PC-3 (cell line): ENCODE results near the gene FAM107A. TPM values are rescaled to one million over a fixed set of nuclear protein-coding genes. Genes with fewer than 3 reads are reported as not detected.

Experiments
- ATAC-seq: fragments of 200-7000 bp; cut with Tn5 transposase; 2 replicates; pipeline ENCODE4 v1.9.1; 2020; ENCODE audit warnings: mild to moderate bottlenecking, moderate library complexity
- BruUV-seq: library from RNA; stranded (reverse); fragments of 400-500 nt; replicated peaks from 2 replicates; lab custom pipeline; 2021; lab: Mats Ljungman, UMichigan
- CTCF ChIA-PET: fragments of 300-600 bp; sonication (Branson Sonifier 250); formaldehyde crosslinking; loops from one replicate; lab custom pipeline; 2022; ENCODE audit warnings: antibody characterized with exemption; lab: Charles Lee
- POLR2A ChIA-PET: fragments of 300-600 bp; sonication (Branson Sonifier 250); formaldehyde crosslinking; loops from one replicate; lab custom pipeline; 2022; ENCODE audit warnings: antibody characterized with exemption; ENCODE audit not compliant: unreplicated experiment; lab: Charles Lee
- DNase-seq: peaks from one replicate; pipeline ENCODE4 v3.0.0-alpha.2; 2015
- H2AFZ ChIP-seq: fragments of 300-600 bp; sonication (generic); 2 replicates; pipeline ENCODE4 v1.6.0; 2016; ENCODE audit warnings: antibody characterized with exemption, low read length
- H3F3A ChIP-seq: fragments of 300-600 bp; sonication (generic); one replicate; pipeline ENCODE4 v1.6.0; 2017; ENCODE audit warnings: antibody characterized with exemption, low read length, control low read depth, mild to moderate bottlenecking; ENCODE audit not compliant: unreplicated experiment
- H3K27ac ChIP-seq: fragments of 300-600 bp; sonication (generic); 2 replicates; pipeline ENCODE4 v1.5.1; 2016; ENCODE audit warnings: mild to moderate bottlenecking, low read length
- H3K27me3 ChIP-seq: fragments of 300-600 bp; sonication (generic); 2 replicates; pipeline ENCODE4 v1.6.1; 2016; ENCODE audit warnings: low read length, mixed read lengths
- H3K36me3 ChIP-seq: fragments of 300-600 bp; sonication (generic); 2 replicates; pipeline ENCODE4 v1.6.1; 2016; ENCODE audit warnings: low read depth, mixed run types, low read length, mixed read lengths
- H3K4me1 ChIP-seq: fragments of 300-600 bp; sonication (generic); 2 replicates; pipeline ENCODE4 v1.5.1; 2016; ENCODE audit warnings: low read length; ENCODE audit not compliant: insufficient read depth
- H3K4me2 ChIP-seq: fragments of 300-600 bp; sonication (generic); 2 replicates; pipeline ENCODE4 v1.6.0; 2016; ENCODE audit warnings: low read length
- H3K4me3 ChIP-seq: fragments of 300-600 bp; sonication (generic); 2 replicates; pipeline ENCODE4 v1.5.1; 2016; ENCODE audit warnings: mild to moderate bottlenecking, low read length, mixed read lengths
- H3K79me2 ChIP-seq: fragments of 300-600 bp; sonication (generic); 2 replicates; pipeline ENCODE4 v1.6.1; 2017; ENCODE audit warnings: low read length, mixed read lengths
- H3K9ac ChIP-seq: fragments of 300-600 bp; sonication (generic); 2 replicates; pipeline ENCODE4 v1.6.0; 2016; ENCODE audit warnings: mild to moderate bottlenecking, low read length
- H3K9me2 ChIP-seq: fragments of 300-600 bp; sonication (generic); replicated peaks from 2 replicates; pipeline ENCODE4 v1.6.1; 2016; ENCODE audit warnings: mixed run types, low read length, mixed read lengths
- H3K9me3 ChIP-seq: fragments of 300-600 bp; sonication (generic); 2 replicates; pipeline ENCODE4 v1.6.1; 2016; ENCODE audit warnings: low read length, mixed read lengths
- H4K20me1 ChIP-seq: fragments of 300-600 bp; sonication (generic); 2 replicates; pipeline ENCODE4 v1.6.1; 2016; ENCODE audit warnings: low read length, mixed read lengths
- EZH2 ChIP-seq: fragments of 300-600 bp; sonication (generic); IDR thresholded peaks from one replicate; pipeline ENCODE4 v1.6.1; 2017; ENCODE audit warnings: antibody characterized with exemption, mild to moderate bottlenecking, low read length; ENCODE audit not compliant: unreplicated experiment
- EZH2phosphoT487 ChIP-seq: fragments of 300-600 bp; sonication (generic); IDR thresholded peaks from 2 replicates; pipeline ENCODE4 v1.6.1; 2018; ENCODE audit warnings: mild to moderate bottlenecking, antibody characterized with exemption, low read length, borderline replicate concordance
- intact Hi-C: fragments of 100-400 bp; cut with micrococcal nuclease; formaldehyde crosslinking; loops from 2 replicates; pipeline ENCODE4 v1.9.0; 2023
- total RNA-seq: library from RNA; depleted of rRNA; stranded (reverse); fragments of >200 nt; gene quantifications from 2 replicates; pipeline ENCODE4 v1.2.3, GENCODE V29; 2014
- TF ChIP-seq, protein P1 (sequence below): fragments of 300-600 bp; sonication (generic); conservative IDR thresholded peaks from 2 replicates; pipeline ENCODE4 v1.5.1; 2017; ENCODE audit warnings: antibody characterized with exemption, low read depth, mild to moderate bottlenecking, low read length

Gene FAM107A
- total RNA-seq, 1 experiment from 2014 or later = 0.07 TPM

GRCh38 chr3:58524326-58524888 lies 52.8 kb downstream of the FAM107A start:
- POLR2A ChIA-PET = no interaction called here

DNA sequence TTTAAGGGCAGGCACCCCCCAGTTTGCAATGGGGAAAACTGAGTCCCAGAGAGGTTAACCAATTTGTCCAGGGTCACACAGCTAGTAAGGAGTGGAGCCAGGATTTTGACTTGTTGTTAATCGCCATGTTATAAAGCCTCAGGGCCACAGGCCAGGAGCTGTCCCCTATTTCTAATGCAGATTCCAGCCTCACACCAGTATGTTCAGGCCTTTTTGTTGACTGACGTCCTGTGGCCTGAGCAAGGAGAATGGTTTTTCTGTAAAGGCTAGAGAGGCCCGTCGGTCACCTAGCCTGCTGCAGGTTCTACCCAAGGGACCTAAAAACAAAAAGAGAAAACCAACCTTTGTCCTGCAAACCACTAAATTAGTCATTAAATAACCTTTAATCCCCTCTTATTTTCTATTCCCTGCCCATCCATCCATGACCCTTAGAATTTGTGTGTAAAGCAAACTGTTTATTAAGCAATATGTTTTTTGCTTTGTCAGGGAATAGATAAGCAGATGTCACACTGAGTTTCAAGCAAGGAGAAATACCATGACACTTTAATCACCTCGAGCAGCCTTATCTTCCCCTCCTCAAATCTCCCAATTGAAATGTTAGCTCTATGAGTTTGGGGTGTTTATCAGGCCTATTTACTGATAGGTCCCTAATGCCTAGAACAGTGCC lies 54.3 kb downstream of the FAM107A start:
- no peaks in the 10 kb centered on the region for H3K27me3 ChIP-seq

More at GRCh38 chr3:58524326-58524888, 52.8 kb downstream of the FAM107A start:
- no peaks in the 10 kb centered on the region for H4K20me1 ChIP-seq
- H3K9me2 ChIP-seq = no peaks in the 10 kb centered on the region
- no peak for ATAC-seq
- H3K27ac ChIP-seq = no peak overlapping the region
- intact Hi-C loops = no loop called here
- H3F3A ChIP-seq = no peaks in the 10 kb centered on the region
- DNase-seq = no peak
- no peak overlapping the region for H2AFZ ChIP-seq
- no peaks in the 10 kb centered on the region for H3K36me3 ChIP-seq
- CTCF ChIA-PET = no interaction called here
- H3K4me2 ChIP-seq = no peak overlapping the region
- no peak for TF ChIP-seq EZH2
- no peak overlapping the region for H3K4me3 ChIP-seq
- BruUV-seq = no TSS peak
- H3K9ac ChIP-seq = no peak overlapping the region
- H3K27me3 ChIP-seq = no peaks in the 10 kb centered on the region
- H3K79me2 ChIP-seq = no peaks in the 10 kb centered on the region
- no peaks in the 10 kb centered on the region for H3K9me3 ChIP-seq
- peaks cover 18% of the 10 kb centered on the region for H3K4me1 ChIP-seq

DNA sequence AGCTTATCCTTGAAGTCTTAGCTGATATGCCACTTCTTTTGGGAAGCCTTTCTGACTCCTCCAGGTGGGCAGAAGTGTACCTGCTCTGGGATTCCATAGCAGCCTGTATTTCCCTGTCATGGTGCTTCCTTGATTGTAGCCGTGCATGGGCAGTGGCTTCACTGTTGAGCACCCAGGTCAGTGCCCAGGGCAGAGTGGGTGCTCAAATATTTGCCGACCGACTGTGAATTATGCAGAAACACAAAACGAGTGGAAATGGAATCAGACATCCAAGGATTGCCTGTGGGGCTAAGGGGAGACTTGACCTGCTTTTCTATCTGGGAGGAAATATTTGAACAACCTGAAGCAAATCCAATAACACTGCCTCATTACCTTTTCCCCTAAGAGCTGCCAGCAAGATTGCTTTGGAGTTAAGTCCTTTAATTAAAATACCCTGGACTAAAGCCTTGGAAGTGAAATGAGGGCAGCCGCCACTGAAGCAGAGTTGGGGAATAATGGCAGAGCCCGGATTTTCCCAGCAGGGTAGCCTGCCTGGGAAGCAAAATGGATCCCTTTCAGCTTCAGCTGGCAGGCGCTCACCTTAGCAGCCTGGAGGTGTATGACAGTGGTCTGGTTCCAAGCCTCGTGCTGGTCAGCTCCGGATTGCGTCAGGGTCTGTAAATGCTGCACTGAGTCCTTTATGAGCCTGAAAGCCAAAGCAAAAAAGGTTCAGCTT lies 55.1 kb downstream of the FAM107A start:
- Histone ChIP-seq H3K4me1 (peaks cover 9% of the 10 kb centered on the region), H4K20me1 (no peaks in the 10 kb centered on the region), H3K9ac (no peak overlapping the region), H3F3A (no peaks in the 10 kb centered on the region), H3K4me2 (no peak overlapping the region), H2AFZ (no peak overlapping the region), H3K27me3 (no peaks in the 10 kb centered on the region), H3K79me2 (no peaks in the 10 kb centered on the region), H3K9me3 (no peaks in the 10 kb centered on the region), H3K4me3 (no peak overlapping the region), H3K36me3 (no peaks in the 10 kb centered on the region), H3K27ac (no peak overlapping the region), H3K9me2 (no peaks in the 10 kb centered on the region)
- ChIA-PET CTCF (no interaction called here), POLR2A (no interaction called here)
- TF ChIP-seq EZH2phosphoT487 = no peak
- TF ChIP-seq, protein P1, sequence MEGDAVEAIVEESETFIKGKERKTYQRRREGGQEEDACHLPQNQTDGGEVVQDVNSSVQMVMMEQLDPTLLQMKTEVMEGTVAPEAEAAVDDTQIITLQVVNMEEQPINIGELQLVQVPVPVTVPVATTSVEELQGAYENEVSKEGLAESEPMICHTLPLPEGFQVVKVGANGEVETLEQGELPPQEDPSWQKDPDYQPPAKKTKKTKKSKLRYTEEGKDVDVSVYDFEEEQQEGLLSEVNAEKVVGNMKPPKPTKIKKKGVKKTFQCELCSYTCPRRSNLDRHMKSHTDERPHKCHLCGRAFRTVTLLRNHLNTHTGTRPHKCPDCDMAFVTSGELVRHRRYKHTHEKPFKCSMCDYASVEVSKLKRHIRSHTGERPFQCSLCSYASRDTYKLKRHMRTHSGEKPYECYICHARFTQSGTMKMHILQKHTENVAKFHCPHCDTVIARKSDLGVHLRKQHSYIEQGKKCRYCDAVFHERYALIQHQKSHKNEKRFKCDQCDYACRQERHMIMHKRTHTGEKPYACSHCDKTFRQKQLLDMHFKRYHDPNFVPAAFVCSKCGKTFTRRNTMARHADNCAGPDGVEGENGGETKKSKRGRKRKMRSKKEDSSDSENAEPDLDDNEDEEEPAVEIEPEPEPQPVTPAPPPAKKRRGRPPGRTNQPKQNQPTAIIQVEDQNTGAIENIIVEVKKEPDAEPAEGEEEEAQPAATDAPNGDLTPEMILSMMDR = no peak
- no peak for TF ChIP-seq EZH2
- no peak for DNase-seq
- ATAC-seq = no peak
- intact Hi-C loops = no loop called here
- no TSS peak for BruUV-seq

More for the DNA sequence above, 54.3 kb downstream of the FAM107A start:
- no peaks in the 10 kb centered on the region for H3F3A ChIP-seq
- H3K36me3 ChIP-seq = no peaks in the 10 kb centered on the region
- no peak for TF ChIP-seq EZH2phosphoT487
- no peak for TF ChIP-seq EZH2
- TF ChIP-seq, protein P1 = no peak
- no peaks in the 10 kb centered on the region for H3K9me3 ChIP-seq
- no peaks in the 10 kb centered on the region for H3K79me2 ChIP-seq
- peaks cover 9% of the 10 kb centered on the region for H3K4me1 ChIP-seq
- H4K20me1 ChIP-seq = no peaks in the 10 kb centered on the region
- H3K9me2 ChIP-seq = no peaks in the 10 kb centered on the region
- ChIA-PET POLR2A (no interaction called here), CTCF (no interaction called here)
- H2AFZ ChIP-seq = no peak overlapping the region
- intact Hi-C loops = no loop called here
- H3K9ac ChIP-seq = no peak overlapping the region
- no peak overlapping the region for H3K4me3 ChIP-seq
- DNase-seq (no peak), ATAC-seq (no peak)
- no TSS peak for BruUV-seq
- no peak overlapping the region for H3K4me2 ChIP-seq
- H3K27ac ChIP-seq = no peak overlapping the region
